GM21367 (cell line): Measurements from ENCODE around the gene LRRC47.
"Not testable (repeated sequence)": the region's sequence is repeated elsewhere in the genome, so short reads cannot be mapped to it uniquely, and the experiment has no call there.

Experiments
- ATAC-seq: cut with Tn5 transposase; IDR thresholded peaks from one replicate; pipeline ENCODE4 v1.9.1; 2021; ENCODE audit not compliant: unreplicated experiment

The LRRC47 gene

DNA sequence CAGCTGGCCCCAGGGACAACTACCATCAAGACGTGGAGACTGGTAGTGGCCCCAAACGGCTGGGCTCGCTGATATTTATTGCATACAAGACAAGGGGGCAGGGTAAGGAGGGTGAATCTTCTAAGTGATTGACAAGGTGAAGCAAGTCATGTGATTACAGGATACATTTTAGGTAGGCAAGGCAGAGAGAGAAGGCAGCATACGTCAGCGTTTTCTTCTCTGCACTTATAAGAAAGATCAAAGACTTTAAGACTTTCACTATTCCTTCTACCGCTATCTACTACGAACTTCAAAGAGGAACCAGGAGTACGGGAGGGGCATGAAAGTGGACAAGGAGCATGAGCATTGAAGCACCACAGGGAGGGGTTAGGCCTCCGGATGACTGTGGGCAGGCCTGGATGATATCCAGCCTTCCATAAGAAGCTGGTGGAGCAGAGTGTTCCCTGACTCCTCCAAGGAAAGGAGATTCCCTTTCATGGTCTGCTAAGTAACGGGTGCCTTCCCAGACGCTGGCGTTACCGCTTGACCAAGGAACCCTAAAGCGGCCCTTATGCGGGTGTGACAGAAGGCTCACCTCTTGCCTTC is 47.9 kb downstream of the LRRC47 start:
- not testable (repeated sequence) for ATAC-seq

DNA sequence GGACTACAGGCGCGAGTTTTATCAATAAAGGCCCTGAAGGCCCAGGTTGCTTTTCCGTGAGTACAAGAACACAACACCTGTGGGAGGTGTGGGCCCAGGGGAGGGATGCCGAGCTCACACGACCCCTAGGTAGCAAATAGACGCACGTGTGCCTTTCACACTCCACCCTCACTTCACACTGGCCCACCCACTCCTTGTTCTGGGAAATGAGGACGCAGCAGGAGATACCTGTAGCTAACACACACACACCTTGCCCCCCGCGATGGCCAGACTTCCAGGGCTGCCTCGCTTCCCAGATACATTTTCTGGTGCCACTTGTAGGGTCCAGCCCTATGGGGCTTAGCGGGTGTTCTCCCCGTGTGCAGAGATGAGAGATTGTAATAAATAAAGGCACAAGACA is 48.4 kb downstream of the LRRC47 start:
- no peak for ATAC-seq

DNA sequence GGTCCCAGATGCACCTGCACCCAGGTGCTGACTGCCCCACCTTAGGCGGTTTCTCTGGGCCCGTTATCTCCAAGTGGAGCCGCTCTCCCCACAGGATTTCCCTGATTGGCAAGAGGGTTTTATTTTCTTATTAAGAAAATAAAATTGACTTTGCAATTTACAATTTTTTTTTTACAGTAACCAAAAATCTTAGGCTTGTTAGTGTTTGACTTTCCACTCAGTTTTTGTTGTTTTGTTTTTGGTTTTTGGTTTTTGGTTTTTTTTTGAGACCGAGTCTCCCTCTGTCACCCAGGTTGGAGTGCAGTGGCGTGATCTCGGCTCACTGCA is 48.8 kb downstream of the LRRC47 start:
- ATAC-seq = no peak

DNA sequence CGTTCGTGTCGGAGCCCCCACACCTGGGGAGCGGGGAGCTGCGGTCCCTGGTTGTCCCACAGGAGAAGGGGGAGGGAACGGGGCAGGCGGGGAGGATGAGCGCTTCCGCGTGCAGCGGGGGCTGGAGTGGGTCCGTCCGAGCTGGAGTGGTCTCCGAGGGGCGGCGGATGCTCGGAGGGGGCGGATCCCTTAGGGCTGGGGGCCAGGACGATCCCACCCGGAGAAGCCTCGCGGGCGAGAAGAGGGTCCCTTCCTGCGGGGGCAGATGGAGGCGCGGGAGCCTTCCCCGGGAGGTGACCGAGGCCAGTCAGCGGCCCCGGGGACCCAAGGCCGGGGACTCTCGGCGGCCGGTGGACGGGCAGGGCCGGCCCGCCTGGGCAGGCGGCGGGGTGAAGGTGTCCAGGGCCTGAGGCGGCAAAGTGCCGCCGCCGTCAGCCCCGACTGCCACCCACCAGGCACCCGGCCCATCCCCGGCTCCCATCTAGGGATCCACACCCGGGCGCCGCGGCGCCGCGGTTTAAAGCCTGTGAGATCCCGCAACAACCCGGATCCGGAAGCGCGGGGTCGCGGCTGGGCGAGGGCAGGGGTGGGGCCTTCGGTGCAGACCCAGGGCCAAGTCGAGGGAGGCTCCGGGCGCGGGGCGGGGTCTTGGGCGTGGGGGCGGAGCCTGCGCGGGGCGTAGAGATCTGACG is 49.3 kb downstream of the LRRC47 start:
- no peak for ATAC-seq

DNA sequence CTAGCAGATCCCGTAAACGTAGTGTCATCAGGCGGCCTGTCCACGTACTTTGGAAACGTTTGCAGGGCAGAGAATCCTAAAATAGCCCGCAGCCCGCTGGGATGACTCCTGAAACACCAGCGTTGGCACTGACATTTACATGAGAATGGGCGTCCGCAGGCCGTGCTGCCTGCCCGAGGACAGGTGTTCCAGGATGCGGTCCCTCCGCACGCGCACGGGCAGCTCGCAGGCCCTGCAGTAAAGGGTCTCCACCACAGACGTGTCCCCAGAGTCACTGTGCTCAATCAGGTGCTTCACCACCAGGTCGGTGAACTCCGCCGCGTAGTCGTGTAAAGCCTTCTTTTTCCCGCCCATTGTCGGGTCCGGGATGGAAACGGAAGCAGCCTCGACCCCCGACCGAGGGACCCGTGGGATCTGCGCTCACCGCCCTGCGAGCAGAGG is 49.9 kb downstream of the LRRC47 start:
- ATAC-seq = no peak

DNA sequence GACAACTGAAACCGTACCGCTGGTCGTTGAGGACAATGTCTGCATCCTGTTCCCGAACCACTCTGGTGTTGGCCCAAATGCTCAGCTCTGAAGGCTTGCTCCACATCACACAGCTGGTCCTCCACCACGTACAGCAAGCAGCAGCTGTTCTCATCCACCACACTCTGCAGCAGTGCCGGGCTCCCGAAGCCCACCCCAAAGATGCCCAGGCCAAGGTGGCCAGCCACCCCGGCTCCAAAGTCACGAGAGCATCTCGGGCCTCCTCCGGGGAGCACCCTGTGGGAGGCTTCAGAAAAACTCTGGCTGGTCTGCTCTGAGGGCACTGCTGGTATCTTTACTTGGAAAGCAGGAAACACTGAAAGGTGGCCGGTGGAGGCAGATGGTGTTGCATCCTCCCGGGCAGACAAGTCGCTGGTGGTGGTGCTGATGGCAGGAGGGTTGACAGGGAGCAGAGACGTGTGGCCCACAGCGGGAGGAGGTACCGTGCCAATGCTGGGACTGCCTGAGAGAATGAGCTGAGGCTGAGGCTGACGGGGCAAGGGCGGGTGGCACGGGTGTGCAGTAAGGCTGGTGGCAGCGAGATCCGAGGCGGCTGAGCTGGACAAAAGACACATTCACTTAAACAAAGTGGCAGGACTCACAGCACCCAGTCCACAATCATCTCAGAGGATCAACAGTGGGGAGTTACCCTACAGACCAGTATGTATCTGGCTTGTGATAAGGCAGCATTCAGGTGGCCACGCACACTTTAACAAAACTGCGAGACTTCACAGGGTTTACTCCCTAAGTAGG is 50.5 kb downstream of the LRRC47 start:
- no peak for ATAC-seq

DNA sequence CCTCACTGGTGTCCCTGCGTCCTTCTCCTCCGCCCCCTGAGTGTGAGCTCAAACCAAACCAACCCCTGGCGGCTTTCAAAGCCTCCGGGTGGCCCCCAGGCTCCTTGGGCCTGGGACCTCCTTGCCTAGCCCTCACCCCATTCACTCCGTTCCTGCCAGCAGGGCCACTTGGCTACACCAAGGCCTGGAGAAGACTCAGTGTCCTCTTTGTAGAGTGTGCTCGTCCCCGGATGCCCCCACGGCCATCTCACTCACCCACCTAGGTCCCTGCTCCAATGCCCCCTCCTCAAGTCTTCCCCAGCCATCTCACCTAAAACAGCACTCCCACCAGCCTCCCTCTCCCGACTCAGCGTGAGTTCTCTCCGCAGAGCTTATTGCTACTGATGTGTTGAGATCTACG is 51.2 kb downstream of the LRRC47 start:
- ATAC-seq = no peak

DNA sequence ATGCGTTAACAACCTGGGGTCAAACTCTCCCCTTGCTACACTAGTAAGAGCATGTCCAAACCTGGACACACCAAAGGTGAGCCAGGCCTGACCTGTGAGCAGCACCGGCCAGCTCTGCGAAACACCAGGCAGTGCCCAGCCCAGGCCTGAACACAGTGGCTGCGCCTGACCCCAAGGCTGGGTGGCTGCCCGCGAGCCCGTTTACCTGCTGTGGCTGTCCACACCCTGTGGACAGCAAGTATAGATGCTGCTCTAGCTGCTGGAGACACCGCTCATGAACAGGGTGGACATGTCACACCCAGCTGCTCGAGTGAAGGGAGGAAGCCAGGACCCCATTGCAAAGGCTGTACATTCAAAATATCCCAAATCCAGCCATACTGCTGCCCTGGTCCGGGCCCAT is 51.7 kb downstream of the LRRC47 start:
- no peak for ATAC-seq

DNA sequence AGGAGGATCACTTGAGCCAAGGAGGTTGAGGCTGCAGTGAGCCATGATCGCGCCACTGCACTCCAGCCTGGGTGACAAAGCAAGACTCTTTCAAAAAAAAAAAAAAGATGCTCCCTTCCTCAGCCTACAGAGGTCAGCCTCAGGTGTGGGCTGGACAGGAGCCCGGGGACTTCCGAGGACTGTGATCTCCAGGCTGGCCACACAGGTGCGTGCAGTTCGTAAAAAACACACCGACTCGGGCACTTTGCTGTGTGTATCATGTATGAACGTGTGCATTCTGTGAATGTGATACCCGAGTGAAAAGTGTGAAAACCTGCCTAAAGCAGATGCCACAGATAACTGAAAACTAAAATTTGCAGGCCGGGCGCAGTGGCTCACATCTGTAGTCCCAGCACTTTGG is 52.5 kb downstream of the LRRC47 start:
- no peak for ATAC-seq

DNA sequence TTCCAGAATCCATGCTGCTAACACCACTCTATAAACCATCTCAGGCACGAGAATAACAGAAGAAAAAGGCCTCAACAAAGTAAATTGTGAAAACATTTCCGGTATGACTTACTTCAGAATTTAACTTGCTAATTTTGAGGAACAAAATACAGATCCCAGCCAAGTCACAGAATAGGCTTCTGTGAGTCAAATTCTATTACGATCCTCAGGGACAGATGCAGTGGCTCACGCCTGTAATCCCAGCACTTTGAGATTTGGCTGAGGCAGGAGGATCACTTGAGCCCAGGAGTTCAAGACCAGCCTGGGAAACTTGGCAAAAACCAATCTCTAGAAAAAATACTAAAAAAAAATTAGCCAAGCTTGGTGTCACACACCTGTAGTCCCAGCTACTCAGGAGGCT is 52.9 kb downstream of the LRRC47 start:
- no peak for ATAC-seq

DNA sequence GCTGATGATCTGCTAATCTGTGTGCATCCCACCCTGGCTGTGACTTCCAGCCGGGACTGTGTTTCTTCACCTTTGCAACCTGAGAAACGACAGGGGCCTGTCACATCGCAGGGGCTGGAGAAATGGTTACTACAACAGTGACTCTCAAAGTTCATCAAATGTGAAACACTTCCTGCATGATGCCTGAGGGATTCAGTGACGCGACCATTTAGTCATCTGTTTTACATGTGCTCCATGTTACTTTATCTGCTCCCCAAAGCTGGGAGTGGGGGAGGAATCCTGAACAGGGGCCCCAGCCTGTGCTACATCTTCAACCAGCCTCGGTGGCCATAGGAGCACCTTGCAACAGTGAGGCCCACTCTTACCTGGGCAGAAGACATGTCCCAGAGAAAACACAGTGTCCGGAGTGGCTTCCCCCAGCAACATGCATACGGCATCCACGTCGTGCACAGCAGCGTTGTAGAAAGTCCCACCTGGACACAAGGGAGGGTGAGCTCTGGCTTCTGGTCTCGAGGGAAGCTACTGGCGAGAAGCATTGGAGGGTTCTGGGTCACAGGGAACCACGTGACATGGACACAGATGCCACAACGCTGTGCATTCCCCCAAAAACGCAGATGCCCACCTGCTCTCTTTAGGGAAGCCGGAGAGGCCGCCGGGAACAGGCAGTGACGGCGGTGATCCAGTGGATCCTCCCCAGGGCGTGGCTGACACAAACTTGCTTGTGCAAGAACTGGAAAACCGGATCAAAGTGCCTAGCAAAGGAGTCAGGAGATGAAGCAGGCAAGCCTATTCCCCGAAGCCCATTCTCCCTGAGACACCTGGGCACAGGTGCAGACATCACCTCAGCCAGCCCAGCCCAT is 53.6 kb downstream of the LRRC47 start:
- ATAC-seq = no peak

DNA sequence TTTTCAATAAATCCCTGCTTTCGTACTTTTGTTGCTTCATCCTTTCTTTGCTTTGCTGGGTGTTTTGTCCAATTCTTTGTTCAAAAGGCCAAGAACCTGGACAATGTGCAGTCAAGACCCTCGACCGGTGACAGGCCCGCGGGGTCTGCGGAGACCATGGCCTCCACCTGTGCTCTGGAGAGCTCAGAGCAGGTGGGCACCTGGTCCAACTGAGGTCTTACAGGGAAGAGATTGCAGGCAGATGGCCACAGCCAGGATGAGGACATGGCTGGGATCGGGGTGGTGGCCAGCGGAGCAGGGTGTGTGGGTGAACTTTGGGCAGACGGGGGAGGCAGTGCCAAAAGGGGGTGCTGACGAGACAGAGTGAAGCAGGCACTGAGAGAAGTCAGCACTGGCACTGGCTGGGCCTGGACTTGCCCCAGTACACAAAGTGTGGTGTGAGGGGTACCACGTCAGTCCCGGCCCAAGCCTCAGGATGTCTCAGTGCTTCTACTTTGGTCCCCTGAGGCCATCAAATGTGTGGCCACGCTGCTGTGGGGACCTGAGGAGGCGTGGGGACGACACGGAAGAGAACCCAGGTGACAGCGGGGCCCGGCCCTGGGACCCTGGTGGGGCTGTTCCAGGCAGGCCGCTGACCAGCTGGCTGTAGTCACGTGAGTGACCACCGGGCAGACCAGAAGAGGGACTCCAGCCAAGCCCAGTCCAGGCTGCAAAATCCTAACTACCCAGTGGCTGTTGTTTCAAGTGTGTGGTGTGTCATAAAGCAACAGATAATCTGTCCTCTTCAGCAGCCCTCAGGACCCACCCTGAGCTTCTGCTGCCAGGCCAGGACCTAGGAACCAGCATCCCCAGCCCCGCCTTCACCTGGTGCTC is 54.5 kb downstream of the LRRC47 start:
- ATAC-seq = no peak

DNA sequence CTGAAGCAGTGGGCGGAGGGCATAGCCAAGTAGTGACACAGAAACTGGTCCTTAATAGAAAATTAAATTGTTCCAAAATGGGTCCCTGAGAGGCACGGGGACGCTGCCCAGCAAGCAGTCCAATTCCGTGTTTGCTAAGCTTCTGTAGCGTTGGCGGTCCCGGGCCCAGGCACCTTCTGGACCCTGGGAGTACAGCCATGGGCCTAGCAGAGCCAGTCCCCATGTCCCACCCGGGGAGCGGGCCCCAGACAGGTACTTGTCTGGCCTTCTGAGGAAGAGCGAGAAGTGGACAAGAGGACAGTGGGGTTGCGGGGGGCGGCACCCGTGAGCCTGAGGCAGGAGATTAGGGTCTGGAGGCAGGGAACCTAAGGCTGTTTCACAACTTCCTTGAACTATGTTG is 55.5 kb downstream of the LRRC47 start:
- no peak for ATAC-seq

DNA sequence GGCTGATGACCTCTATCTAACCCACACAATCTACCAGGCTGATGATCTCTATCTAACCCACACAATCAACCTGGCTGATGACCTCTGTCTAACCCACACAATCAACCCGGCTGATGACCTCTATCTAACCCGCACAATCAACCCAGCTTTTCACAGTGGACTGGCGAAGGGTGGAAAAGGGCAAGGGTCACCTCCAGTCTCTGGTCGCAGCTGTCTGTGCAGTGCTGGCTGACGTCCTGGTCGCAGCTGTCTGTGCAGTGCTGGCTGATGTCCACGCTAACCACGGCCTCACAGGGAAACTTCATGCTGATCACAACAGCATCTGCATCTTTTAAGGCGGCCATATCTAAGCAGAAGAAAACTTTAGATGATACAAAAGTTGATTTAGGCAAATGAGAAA is 56.3 kb downstream of the LRRC47 start:
- ATAC-seq = no peak

DNA sequence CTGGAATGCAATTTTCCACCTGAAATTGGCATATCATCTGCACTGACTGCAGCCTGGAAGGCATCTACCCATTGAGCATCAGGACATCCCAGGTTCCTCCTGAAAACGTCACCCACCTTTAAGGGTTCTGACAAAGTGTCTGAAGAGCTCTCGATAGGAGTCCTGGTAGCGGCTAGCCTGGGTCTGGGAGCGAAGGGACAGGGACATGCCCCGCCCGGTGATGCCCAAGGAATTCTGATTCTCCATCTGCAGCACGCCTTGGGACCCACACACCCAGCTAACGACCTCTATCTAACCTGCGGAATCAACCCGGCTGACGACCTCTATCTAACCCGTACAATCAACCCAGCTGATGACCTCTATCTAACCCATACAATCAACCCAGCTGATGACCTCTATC is 57.4 kb downstream of the LRRC47 start:
- ATAC-seq = no peak

DNA sequence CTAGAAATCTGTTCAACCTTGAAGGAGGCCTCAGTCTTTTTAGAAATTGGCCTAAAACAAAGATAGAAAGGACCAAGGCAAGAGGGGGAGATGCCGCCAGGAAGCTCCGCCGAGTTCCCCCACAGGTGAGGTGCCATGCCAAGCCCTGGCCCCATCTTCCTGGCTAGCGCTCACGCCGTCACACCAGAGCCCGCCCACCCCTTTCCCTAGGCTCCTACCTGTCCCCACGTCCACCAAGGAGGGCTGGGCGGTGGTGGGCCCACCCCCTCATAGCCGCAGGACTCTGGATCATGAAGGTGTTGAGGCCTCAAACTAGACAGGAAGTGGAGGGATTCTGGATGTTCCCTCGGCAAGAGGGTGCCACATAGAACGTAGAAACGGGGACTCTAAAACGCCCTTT is 59.6 kb downstream of the LRRC47 start:
- no peak for ATAC-seq

DNA sequence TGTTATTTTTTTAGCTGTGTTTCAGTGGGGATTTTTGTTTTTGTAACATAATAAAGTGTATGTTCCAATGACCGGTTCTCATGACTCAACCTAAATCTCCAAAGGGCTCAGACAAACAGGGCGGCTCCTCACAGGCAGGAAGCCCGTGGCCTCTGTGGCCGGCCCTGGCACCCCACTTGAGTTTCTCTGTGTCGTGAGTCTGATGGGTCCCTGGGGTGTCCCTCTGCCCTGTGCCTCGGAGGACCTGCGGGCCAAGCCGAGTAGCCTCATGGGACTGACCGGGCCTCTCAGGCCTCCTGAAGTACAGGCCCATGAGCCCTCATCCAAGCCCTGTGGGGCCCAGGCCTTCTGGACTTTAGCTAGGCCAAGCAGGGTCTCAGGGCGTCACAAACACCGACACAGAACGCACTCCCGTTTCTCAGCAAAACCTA is 60.2 kb downstream of the LRRC47 start:
- no peak for ATAC-seq

DNA sequence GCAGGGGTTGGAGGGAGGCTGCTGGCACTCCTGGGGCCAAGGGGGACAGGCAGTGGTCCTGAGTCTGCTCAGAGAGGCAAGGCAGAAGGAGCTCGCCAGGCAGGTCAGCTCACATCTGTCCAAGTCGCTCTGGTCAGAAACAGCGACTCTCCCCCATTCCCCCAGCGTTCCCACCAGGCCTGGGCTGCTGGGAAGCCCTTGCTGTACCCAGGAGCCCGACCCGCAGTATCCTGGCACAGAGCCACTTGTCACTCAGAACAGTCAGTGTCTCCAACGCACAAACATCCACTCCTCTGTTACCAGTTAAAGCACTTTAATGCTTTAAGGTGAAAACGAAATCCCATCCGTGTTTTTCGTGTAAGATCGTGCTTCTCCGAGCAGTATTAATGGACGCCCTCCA is 60.6 kb downstream of the LRRC47 start:
- no peak for ATAC-seq

DNA sequence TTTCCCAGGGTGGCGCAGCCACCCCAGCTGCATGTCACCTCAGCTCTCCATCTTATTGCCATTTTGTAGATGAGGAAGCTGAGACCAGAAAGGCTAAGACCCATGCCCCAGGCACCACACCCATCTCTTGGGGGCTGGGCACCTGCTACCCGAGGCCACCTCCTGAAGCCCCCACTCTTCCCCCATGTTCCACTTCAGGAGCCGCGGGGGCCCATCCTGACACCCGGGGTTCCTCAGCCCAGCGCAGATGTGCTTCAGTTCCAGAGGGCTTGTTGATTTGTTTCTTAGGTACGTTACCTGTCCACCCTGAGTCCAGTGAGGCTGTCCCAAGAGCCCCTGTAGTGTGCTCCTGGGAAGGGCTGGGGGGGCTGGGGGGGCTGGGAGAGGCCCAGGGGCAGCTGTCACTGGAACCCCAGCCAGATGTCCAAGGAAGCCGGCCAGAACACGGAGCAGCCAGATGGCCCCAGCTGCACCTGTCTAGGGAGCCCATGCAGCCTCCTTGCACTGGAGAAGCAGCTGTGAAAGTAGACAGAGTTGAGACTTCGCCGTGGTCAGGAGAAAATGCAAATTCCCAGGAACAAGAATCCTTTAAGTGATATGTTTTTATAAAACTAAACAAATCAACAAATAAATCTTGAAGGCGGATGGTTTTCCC is 61.1 kb downstream of the LRRC47 start:
- ATAC-seq = no peak

DNA sequence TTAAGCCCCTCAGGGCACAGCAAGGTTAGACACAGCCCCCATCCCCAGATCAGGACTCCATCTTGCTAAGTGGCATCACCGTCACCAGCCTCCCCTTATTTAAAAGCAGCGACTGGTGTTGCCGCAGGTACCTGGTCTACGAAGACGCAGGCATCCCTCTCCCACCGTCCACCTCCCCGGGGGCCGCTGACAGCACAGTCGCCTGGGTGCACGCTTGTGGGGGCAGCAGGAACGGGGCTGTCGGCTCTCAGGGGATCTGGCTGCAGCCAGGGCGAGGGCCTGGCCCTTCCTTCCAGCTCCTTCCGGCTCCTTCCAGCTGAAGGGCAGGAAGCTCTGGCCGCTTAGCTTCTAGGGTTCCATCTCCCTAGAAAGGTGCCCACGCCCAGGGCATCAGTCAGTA is 61.7 kb downstream of the LRRC47 start:
- no peak for ATAC-seq
